Heart right ventricle (tissue), 16 donors: Measurements from ENCODE around the gene VEGFA. TPM values are rescaled to one million over a fixed set of nuclear protein-coding genes. Genes with fewer than 3 reads are reported as not detected.

ENCODE experiments used
- ATAC-seq, 8 donors: fragments of 200-7000 bp; cut with Tn5 transposase; one replicate each; pipeline ENCODE4 v1.9.1; 2020; ENCODE audit warnings: mild to moderate bottlenecking in 8 of 8, moderate library complexity in 8 of 8, moderate number of reproducible peaks in 1 of 8
- DNase-seq, 2 donors: peaks; one replicate each; pipeline ENCODE4 v3.0.0-alpha.2; 2020
- H3K27ac ChIP-seq, 10 donors: fragments of 200-600 bp; sonication (generic) in 2 of 10; one replicate each; pipeline versions ENCODE4 v1.5.0 to v1.8.0; 2020 to 2022; ENCODE audit warnings: mild to moderate bottlenecking in 3 of 10
- H3K27me3 ChIP-seq, 7 donors: fragments of 200-600 bp; one replicate each; pipeline ENCODE4 v1.8.0; 2021 to 2022; ENCODE audit warnings: mild to moderate bottlenecking in 2 of 7
- H3K36me3 ChIP-seq, 9 donors: fragments of 200-600 bp; sonication (generic) in 1 of 9; one replicate each; pipeline versions ENCODE4 v1.5.0 to v1.8.0; 2020 to 2022; ENCODE audit warnings: mild to moderate bottlenecking in 2 of 9
- H3K4me1 ChIP-seq, 9 donors: fragments of 200-600 bp; sonication (generic) in 1 of 9; one replicate each; pipeline versions ENCODE4 v1.5.0 to v1.8.0; 2020 to 2022; ENCODE audit warnings: mild to moderate bottlenecking in 4 of 9
- H3K4me3 ChIP-seq, 10 donors: fragments of 200-600 bp; sonication (generic) in 2 of 10; one replicate each; pipeline versions ENCODE4 v1.5.0 to v1.8.0; 2020 to 2022; ENCODE audit warnings: mild to moderate bottlenecking in 7 of 10, moderate library complexity in 2 of 10
- H3K9me3 ChIP-seq, 11 donors: fragments of 200-600 bp in 10 of 11; sonication (generic) in 2 of 11; one replicate each; pipeline versions ENCODE4 v1.5.0 to v1.8.0; 2013 to 2022; ENCODE audit warnings: mild to moderate bottlenecking in 2 of 11, control low read depth in 1 of 11, moderate library complexity in 1 of 11
- CTCF ChIP-seq, 9 donors: fragments of 200-600 bp; sonication (generic) in 2 of 9; IDR thresholded peaks; one replicate each; pipeline versions ENCODE4 v1.5.0 to v1.8.0; 2021 to 2022; ENCODE audit warnings: antibody characterized with exemption in 9 of 9, mild to moderate bottlenecking in 5 of 9, moderate library complexity in 1 of 9
- WGBS, 2 donors: extraction: QIAGEN DNeasy Blood & Tissue Kit; methylation state at CpG; one replicate each; pipeline ENCODE4 v1.1.7; 2013; ENCODE audit warnings: inconsistent platforms in 1 of 2; 5-methylcytosine and 5-hydroxymethylcytosine counted together
- intact Hi-C, 10 donors: fragments of 100-400 bp; cut with DNase I; formaldehyde crosslinking; loops; one replicate each; pipeline versions ENCODE4 v1.11.1 to v1.14.2; 2022
- polyA plus RNA-seq, 2 donors: library from polyadenylated mRNA; stranded (reverse); fragments of 200-250 nt; gene quantifications; one replicate each; pipeline ENCODE4 v1.2.3, GENCODE V29; 2013
- total RNA-seq, 10 donors: library from RNA; stranded (reverse); fragmentation: NEBNext Ultra II Directional in 3 of 10; extraction: Animal tissue kit (Norgen Biotek cat#: 25700) in 3 of 10; gene quantifications; one replicate each; pipeline versions ENCODE4 v1.2.1 to v1.2.4, GENCODE V29; 2021 to 2023
- donor health status: Arrhythmogenic right ventricular cardiomyopathy.
- donor health status: ischemic (EF 13 %, LVEDD 7.1; RV severe dilation, severe dysfunction).
- donor health status: healthy with polysubstance abuse.
- donor health status: DM: no; HTN: yes; CAD: no.
- donor health status: DM: no; HTN: no; CAD: no.
- donor health status: ischemic (EF 25% LVEDD 6.9; RV normal size, moderate dysfunction).
- donor health status: ischemic (EF 25% LVEDD 5.7; RV mildly dilated, moderate dysfunction).
- donor health status: healthy.
- donor health status: DM: yes; HTN: yes; CAD: no.
- donor health status: Ischemic cardiomyopathy.
- donor health status: ischemic (EF 35%, LVEDD 5.7; RV mildly dilated, moderate dysfunction).
- donor health status: nonischemic (EF 11% LVEDD 7.7; RV severe dilation, severe dysfunction).
- donor health status: DM: yes; HTN: yes; CAD: no.
- donor health status: PGD.
- donor health status: ischemic (EF 29% LVEDD 5.4; RV normal size, mild dysfunction).
- donor health status: nonischemic (EF 23%, LVEDD 6.1; RV moderate dilation, normal function).

VEGFA gene
- total and polyA plus RNA-seq, 12 donors: 133 to 456 (median 216) TPM

- Histone ChIP-seq H3K4me1 (peaks cover 0 to 18% (median 5%) of the 10 kb centered on the region in 9 donors), H3K4me3 (no peak overlapping the region), H3K27me3 (no peaks in the 10 kb centered on the region), H3K9me3 (peaks cover 0 to 10% (median under 1%) of the 10 kb centered on the region in 11 donors), H3K36me3 (no peaks in the 10 kb centered on the region), H3K27ac (no peak overlapping the region)
- no peak for TF ChIP-seq CTCF (IDR thresholded peaks at IDR 0.05)
- DNase-seq: no peak
- intact Hi-C loops: no loop called here
- 87 to 95% methylated on average over 2 of the region's 2 CpGs for WGBS, 2 donors
- no peak for ATAC-seq
Observed at GRCh38 chr6:43736211-43736786, 33.7 kb upstream of the VEGFA start.

- intact Hi-C loops: no loop called here
- Histone ChIP-seq H3K4me1 (peaks cover 0 to 18% (median 5%) of the 10 kb centered on the region in 9 donors), H3K4me3 (no peak overlapping the region), H3K9me3 (peaks cover 0 to 4% (median 0%) of the 10 kb centered on the region in 11 donors), H3K27me3 (no peaks in the 10 kb centered on the region), H3K27ac (no peak overlapping the region), H3K36me3 (no peaks in the 10 kb centered on the region)
- WGBS, 2 donors: 89 to 91% methylated on average over 2 of the region's 2 CpGs
- no peak for TF ChIP-seq CTCF (IDR thresholded peaks at IDR 0.05)
- DNase-seq: peak in 1 of 2 donors; percentile 1
- peak in 1 of 8 donors; percentile 33 for ATAC-seq
Observed at GRCh38 chr6:43736844-43737243, 33.2 kb upstream of the VEGFA start.

- H3K36me3 ChIP-seq: no peaks in the 10 kb centered on the region
- intact Hi-C loops: no loop called here
- 53 to 68% methylated on average over 15 of the region's 15 CpGs for WGBS, 2 donors
- no peak overlapping the region for H3K27ac ChIP-seq
- H3K4me1 ChIP-seq: peaks cover 0 to 18% (median 5%) of the 10 kb centered on the region in 9 donors
- no peak overlapping the region for H3K4me3 ChIP-seq
- ATAC-seq (peak; percentile 81 to 95 (median 88)), DNase-seq (peak; percentile 44 to 67)
- H3K9me3 ChIP-seq: no peaks in the 10 kb centered on the region
- TF ChIP-seq CTCF (IDR thresholded peaks at IDR 0.05): no peak
- no peaks in the 10 kb centered on the region for H3K27me3 ChIP-seq
Observed at GRCh38 chr6:43737272-43738081, 32.5 kb upstream of the VEGFA start.

- WGBS, 2 donors: 75 to 84% methylated on average over 3 of the region's 3 CpGs
- ATAC-seq: no peak
- H3K4me1 ChIP-seq: peaks cover 0 to 18% (median 5%) of the 10 kb centered on the region in 9 donors
Observed at GRCh38 chr6:43738267-43738676, 31.7 kb upstream of the VEGFA start.

More at GRCh38 chr6:43738267-43738676, 31.7 kb upstream of the VEGFA start:
- no peak for DNase-seq
- H3K4me3 ChIP-seq: no peak overlapping the region
- no peaks in the 10 kb centered on the region for H3K36me3 ChIP-seq
- no peaks in the 10 kb centered on the region for H3K27me3 ChIP-seq
- TF ChIP-seq CTCF (IDR thresholded peaks at IDR 0.05): no peak
- no peak overlapping the region for H3K27ac ChIP-seq
- no peaks in the 10 kb centered on the region for H3K9me3 ChIP-seq
- intact Hi-C loops: no loop called here
